Pancreas (tissue), 10 donors: ENCODE measurements around the gene ABCG4. TPM values are rescaled to one million over a fixed set of nuclear protein-coding genes. Genes with fewer than 3 reads are reported as not detected.

ENCODE experiments used
- ATAC-seq, 4 donors: fragments of 200-7000 bp; cut with Tn5 transposase; one replicate each; pipeline versions ENCODE4 v1.8.0 to v1.9.1; 2020; ENCODE audit warnings: mild to moderate bottlenecking in 4 of 4, moderate library complexity in 4 of 4
- DNase-seq, 6 donors: peaks; one replicate each; pipeline ENCODE4 v3.0.0-alpha.2; 2020
- FAIRE-seq: peaks from 2 replicates; lab custom pipeline; 2012; peaks lifted over from hg19 to GRCh38; lab: Jason Lieb, UNC
- H3K27ac ChIP-seq, 4 donors: fragments of 200-600 bp; sonication (generic); 1 replicate in 3 of 4; 2 replicates in 1 of 4; pipeline versions ENCODE4 v1.5.0 to v1.8.0; 2020
- H3K27me3 ChIP-seq, 4 donors: fragments of 200-600 bp; one replicate each; pipeline ENCODE4 v1.8.0; 2021
- H3K36me3 ChIP-seq, 3 donors: fragments of 200-600 bp; sonication (generic) in 1 of 3; one replicate each; pipeline versions ENCODE4 v1.5.0 to v1.8.0; 2020 to 2021
- H3K4me1 ChIP-seq, 3 donors: fragments of 200-600 bp; one replicate each; pipeline ENCODE4 v1.8.0; 2021
- H3K4me3 ChIP-seq, 4 donors: fragments of 200-600 bp; sonication (generic) in 2 of 4; one replicate each; pipeline versions ENCODE4 v1.5.0 to v1.8.0; 2020 to 2021
- H3K9me3 ChIP-seq, 4 donors: fragments of 200-600 bp; one replicate each; pipeline ENCODE4 v1.8.0; 2021
- WGBS, 2 donors: extraction: QIAGEN DNeasy Blood & Tissue Kit; methylation state at CpG; one replicate each; pipeline ENCODE4 v1.1.7; 2013; 5-methylcytosine and 5-hydroxymethylcytosine counted together
- intact Hi-C, 3 donors: fragments of 100-400 bp; cut with DNase I; formaldehyde crosslinking; loops; one replicate each; pipeline versions ENCODE4 v1.11.1 to v1.14.2; 2022
- polyA plus RNA-seq, 2 donors: library from polyadenylated mRNA; stranded (reverse); fragments of 200-250 nt; gene quantifications; one replicate each; pipeline ENCODE4 v1.2.3, GENCODE V29; 2013
- total RNA-seq, 6 donors: library from RNA; stranded (reverse); fragmentation: NEBNext Ultra II Directional in 4 of 6; extraction: Animal tissue kit (Norgen Biotek cat#: 25700) in 4 of 6; gene quantifications; one replicate each; pipeline versions ENCODE4 v1.2.1 to v1.2.4, GENCODE V29; 2021 to 2023
- TF ChIP-seq, protein P1 (sequence below), 4 donors: fragments of 200-600 bp; sonication (generic) in 3 of 4; IDR thresholded peaks; one replicate each; pipeline versions ENCODE4 v1.5.0 to v1.8.0; 2021; ENCODE audit warnings: antibody characterized with exemption in 4 of 4
- donor health status: healthy with polysubstance abuse.
- donor health status: DM: no; HTN: no; CAD: no; lungs with moderate emphysema.
- donor health status: DM: no; HTN: no; CAD: no.
- donor health status: control.
- donor health status: control.
- donor health status: Bipolar disorder and iron deficiency.
- donor health status: DM: yes; HTN: yes; CAD: no.
- donor health status: DM: no; HTN: no; CAD: no.
- donor health status: DM: no; HTN: no; CAD: no.
- donor health status: DM: yes; HTN: yes; CAD: no.

The ABCG4 gene
- total and polyA plus RNA-seq, 8 donors: 0.11 to 0.21 TPM; not detected in 6

DNA sequence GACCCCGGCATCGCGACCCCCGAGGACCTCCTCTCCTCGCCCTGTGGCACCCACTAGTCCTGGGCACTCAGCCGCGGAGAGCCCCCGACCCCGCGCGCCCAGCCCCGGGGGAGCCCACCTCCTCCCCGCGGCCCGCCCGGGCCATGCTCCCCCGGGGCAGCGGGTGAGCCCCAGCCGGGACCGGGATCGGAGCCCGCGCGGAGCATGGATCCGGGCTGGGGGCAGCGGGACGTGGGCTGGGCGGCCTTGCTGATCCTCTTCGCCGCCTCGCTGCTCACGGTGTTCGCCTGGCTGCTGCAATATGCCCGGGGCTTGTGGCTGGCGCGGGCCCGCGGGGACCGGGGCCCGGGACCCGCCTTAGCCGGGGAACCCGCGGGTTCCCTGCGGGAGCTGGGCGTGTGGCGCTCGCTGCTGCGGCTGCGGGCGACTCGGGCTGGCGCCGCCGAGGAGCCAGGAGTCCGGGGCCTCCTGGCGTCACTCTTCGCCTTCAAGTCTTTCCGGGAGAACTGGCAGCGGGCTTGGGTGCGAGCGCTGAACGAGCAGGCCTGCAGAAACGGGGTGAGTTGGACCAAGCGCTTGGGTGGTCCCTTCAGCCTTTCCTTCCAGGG, 41.2 kb upstream of the ABCG4 start:
- WGBS, 2 donors: 0% methylated on average over 43 to 65 of the region's 65 CpGs
- no peaks in the 10 kb centered on the region for H3K27me3 ChIP-seq
- FAIRE-seq (no peak), ATAC-seq (peak; percentile 15 to 57 (median 36)), DNase-seq (peak in 2 of 6 donors; percentile 69 to 75)
- peaks cover 0 to 17% (median 2%) of the 10 kb centered on the region in 3 donors for H3K36me3 ChIP-seq
- peak overlapping the region; percentile 69 to 99 (median 88) for H3K4me3 ChIP-seq
- no peaks in the 10 kb centered on the region for H3K9me3 ChIP-seq
- intact Hi-C loops: no loop called here
- H3K27ac ChIP-seq: peak overlapping the region; percentile 4 to 69 (median 56)
- peaks cover 3 to 27% (median 7%) of the 10 kb centered on the region in 3 donors for H3K4me1 ChIP-seq
- TF ChIP-seq, protein P1, sequence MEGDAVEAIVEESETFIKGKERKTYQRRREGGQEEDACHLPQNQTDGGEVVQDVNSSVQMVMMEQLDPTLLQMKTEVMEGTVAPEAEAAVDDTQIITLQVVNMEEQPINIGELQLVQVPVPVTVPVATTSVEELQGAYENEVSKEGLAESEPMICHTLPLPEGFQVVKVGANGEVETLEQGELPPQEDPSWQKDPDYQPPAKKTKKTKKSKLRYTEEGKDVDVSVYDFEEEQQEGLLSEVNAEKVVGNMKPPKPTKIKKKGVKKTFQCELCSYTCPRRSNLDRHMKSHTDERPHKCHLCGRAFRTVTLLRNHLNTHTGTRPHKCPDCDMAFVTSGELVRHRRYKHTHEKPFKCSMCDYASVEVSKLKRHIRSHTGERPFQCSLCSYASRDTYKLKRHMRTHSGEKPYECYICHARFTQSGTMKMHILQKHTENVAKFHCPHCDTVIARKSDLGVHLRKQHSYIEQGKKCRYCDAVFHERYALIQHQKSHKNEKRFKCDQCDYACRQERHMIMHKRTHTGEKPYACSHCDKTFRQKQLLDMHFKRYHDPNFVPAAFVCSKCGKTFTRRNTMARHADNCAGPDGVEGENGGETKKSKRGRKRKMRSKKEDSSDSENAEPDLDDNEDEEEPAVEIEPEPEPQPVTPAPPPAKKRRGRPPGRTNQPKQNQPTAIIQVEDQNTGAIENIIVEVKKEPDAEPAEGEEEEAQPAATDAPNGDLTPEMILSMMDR (IDR thresholded peaks at IDR 0.05): no peak

- ATAC-seq: peak; percentile 49 to 65 (median 61)
- peak in 2 of 6 donors; percentile 42 to 66 for DNase-seq
- Histone ChIP-seq H3K4me3 (peak overlapping the region; percentile 69 to 99 (median 88)), H3K27me3 (no peaks in the 10 kb centered on the region), H3K4me1 (peaks cover 3 to 21% (median 3%) of the 10 kb centered on the region in 3 donors), H3K9me3 (no peaks in the 10 kb centered on the region), H3K27ac (peak overlapping the region; percentile 4 to 69 (median 56)), H3K36me3 (peaks cover 0 to 22% (median 3%) of the 10 kb centered on the region in 3 donors)
- TF ChIP-seq, protein P1 (IDR thresholded peaks at IDR 0.05): no peak
- 19 to 20% methylated on average over 8 of the region's 8 CpGs for WGBS, 2 donors
- no peak for FAIRE-seq
- intact Hi-C loops: no loop called here
Measured at GRCh38 chr11:119108146-119108856, 40.6 kb upstream of the ABCG4 start.

DNA sequence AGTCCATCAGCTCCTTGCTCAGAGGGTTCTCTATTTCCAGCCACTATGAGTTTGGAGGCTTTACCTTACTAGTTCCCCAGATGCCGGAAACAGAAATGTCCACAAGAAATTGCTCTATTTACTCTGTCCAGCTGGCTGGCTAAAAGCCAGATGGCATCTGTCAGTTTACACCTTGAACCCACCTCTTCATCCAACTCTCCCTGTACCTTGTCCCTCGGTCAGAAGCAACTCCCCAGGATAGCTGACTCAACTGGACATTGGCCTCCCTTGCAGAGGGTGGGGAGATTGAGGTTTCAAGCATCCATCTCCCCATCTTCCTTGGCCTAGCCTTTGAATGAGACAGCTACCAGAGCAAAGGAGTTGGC, 40.0 kb upstream of the ABCG4 start:
- 46 to 48% methylated on average over 2 of the region's 2 CpGs for WGBS, 2 donors
- intact Hi-C loops: no loop called here
- ATAC-seq: no peak
- no peak for FAIRE-seq
- no peaks in the 10 kb centered on the region for H3K27me3 ChIP-seq
- no peaks in the 10 kb centered on the region for H3K9me3 ChIP-seq
- DNase-seq: no peak
- TF ChIP-seq, protein P1 (IDR thresholded peaks at IDR 0.05): no peak
- H3K4me1 ChIP-seq: peaks cover 0 to 16% (median 0%) of the 10 kb centered on the region in 3 donors
- H3K4me3 ChIP-seq: peak overlapping the region in 2 of 4 donors; percentile 69 to 97
- H3K36me3 ChIP-seq: peaks cover 0 to 25% (median 3%) of the 10 kb centered on the region in 3 donors
- H3K27ac ChIP-seq: no peak overlapping the region

GRCh38 chr11:119109843-119110242, 39.0 kb upstream of the ABCG4 start:
- peaks cover 0 to 16% (median 0%) of the 10 kb centered on the region in 3 donors for H3K4me1 ChIP-seq
- WGBS, 2 donors: 83 to 86% methylated on average over 3 of the region's 3 CpGs

More at GRCh38 chr11:119109843-119110242, 39.0 kb upstream of the ABCG4 start:
- Histone ChIP-seq H3K4me3 (no peak overlapping the region), H3K9me3 (no peaks in the 10 kb centered on the region), H3K27me3 (no peaks in the 10 kb centered on the region), H3K36me3 (peaks cover 0 to 29% (median 3%) of the 10 kb centered on the region in 3 donors), H3K27ac (no peak overlapping the region)
- ATAC-seq: no peak
- TF ChIP-seq, protein P1 (IDR thresholded peaks at IDR 0.05): no peak
- peak in 1 of 6 donors; percentile 63 for DNase-seq
- FAIRE-seq: no peak
- intact Hi-C loops: no loop called here
